ENCODE measurements around the gene TTLL3. TPM values are rescaled to one million over a fixed set of nuclear protein-coding genes. Genes with fewer than 3 reads are reported as not detected.

TTLL3 gene
- total RNA-seq, 1 experiment from 2014 or later = 10.3 TPM

DNA sequence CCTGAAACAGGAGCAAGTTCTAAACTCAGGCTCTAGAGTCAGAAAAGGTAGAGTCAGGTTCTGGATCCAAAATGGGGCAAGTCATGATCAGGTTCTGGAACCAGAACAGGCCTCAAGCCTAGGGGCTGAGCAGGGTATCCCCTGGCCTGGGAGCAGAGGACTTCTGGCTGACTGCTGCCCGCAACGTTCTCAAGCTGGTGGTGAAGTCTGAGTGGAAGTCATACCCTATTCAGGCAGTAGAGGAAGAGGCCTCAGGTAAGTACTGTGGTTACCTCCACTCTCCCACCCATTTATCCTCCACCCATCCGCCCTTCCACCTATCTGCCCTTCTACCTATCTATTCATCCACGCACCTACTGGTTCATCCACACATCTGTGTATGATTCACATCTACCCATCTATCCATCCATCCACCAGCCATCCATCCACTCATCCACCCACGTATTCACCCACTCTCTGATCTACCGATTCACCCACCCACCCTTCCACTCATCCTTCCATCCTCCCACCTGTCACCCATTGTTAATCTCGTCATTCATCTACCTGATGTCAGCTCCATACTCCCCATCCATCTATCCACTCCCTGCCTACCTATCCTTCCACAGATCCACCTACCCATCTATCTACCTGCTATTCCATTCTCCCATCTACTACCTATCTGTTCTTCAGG lies 8.7 kb downstream of the TTLL3 start:
- Mint-ChIP-seq H3K27ac (ENCODE audit: unreplicated experiment) (no peak overlapping the region), H3K27me3 (ENCODE audit: insufficient read depth, unreplicated experiment) (no peaks in the 10 kb centered on the region), H3K36me3 (ENCODE audit: insufficient read depth, unreplicated experiment) (no peaks in the 10 kb centered on the region), H3K9me3 (ENCODE audit: unreplicated experiment) (no peaks in the 10 kb centered on the region), H3K4me3 (ENCODE audit: unreplicated experiment) (no peak overlapping the region), H3K4me1 (ENCODE audit: low read depth, unreplicated experiment) (no peaks in the 10 kb centered on the region)
- DNase-seq = no peak
- Histone ChIP-seq H3K4me3 (ENCODE audit: low read depth, low read length) (no peak overlapping the region), H3K4me1 (no peaks in the 10 kb centered on the region), H3K27me3 (replicated peaks; ENCODE audit: control insufficient read depth, insufficient read depth, low read length) (no peaks in the 10 kb centered on the region), H3K9me3 (no peaks in the 10 kb centered on the region), H3K36me3 (ENCODE audit: control insufficient read depth, insufficient read depth, low read length) (no peaks in the 10 kb centered on the region)
- intact Hi-C loops (cut with micrococcal nuclease; ENCODE audit: unreplicated experiment) = no loop called here
- no TSS peak for BruUV-seq (replicated peaks)
- TF ChIP-seq, protein P1, sequence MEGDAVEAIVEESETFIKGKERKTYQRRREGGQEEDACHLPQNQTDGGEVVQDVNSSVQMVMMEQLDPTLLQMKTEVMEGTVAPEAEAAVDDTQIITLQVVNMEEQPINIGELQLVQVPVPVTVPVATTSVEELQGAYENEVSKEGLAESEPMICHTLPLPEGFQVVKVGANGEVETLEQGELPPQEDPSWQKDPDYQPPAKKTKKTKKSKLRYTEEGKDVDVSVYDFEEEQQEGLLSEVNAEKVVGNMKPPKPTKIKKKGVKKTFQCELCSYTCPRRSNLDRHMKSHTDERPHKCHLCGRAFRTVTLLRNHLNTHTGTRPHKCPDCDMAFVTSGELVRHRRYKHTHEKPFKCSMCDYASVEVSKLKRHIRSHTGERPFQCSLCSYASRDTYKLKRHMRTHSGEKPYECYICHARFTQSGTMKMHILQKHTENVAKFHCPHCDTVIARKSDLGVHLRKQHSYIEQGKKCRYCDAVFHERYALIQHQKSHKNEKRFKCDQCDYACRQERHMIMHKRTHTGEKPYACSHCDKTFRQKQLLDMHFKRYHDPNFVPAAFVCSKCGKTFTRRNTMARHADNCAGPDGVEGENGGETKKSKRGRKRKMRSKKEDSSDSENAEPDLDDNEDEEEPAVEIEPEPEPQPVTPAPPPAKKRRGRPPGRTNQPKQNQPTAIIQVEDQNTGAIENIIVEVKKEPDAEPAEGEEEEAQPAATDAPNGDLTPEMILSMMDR (IDR thresholded peaks at IDR 0.05; ENCODE audit: insufficient read depth in 1 of 2, low read depth in 1 of 2, low read length in 1 of 2, severe bottlenecking in 1 of 2, unreplicated experiment in 1 of 2) = no peak
- ChIA-PET POLR2A (no interaction called here), CTCF (no interaction called here)

- Mint-ChIP-seq H3K4me3 (ENCODE audit: unreplicated experiment) (no peak overlapping the region), H3K36me3 (ENCODE audit: insufficient read depth, unreplicated experiment) (no peaks in the 10 kb centered on the region), H3K27me3 (ENCODE audit: insufficient read depth, unreplicated experiment) (no peaks in the 10 kb centered on the region), H3K27ac (ENCODE audit: unreplicated experiment) (no peak overlapping the region), H3K9me3 (ENCODE audit: unreplicated experiment) (no peaks in the 10 kb centered on the region), H3K4me1 (ENCODE audit: low read depth, unreplicated experiment) (no peaks in the 10 kb centered on the region)
- no peaks in the 10 kb centered on the region for H3K27me3 ChIP-seq (replicated peaks; ENCODE audit: control insufficient read depth, insufficient read depth, low read length)
- no TSS peak for BruUV-seq (replicated peaks)
- ChIA-PET CTCF (no interaction called here), POLR2A (no interaction called here)
- no peak for DNase-seq
- TF ChIP-seq, protein P1 (IDR thresholded peaks at IDR 0.05; ENCODE audit: insufficient read depth in 1 of 2, low read depth in 1 of 2, low read length in 1 of 2, severe bottlenecking in 1 of 2, unreplicated experiment in 1 of 2) = no peak
- intact Hi-C loops (cut with micrococcal nuclease; ENCODE audit: unreplicated experiment) = no loop called here
- no peaks in the 10 kb centered on the region for H3K36me3 ChIP-seq (ENCODE audit: control insufficient read depth, insufficient read depth, low read length)
- no peaks in the 10 kb centered on the region for H3K9me3 ChIP-seq
- no peak overlapping the region for H3K4me3 ChIP-seq (ENCODE audit: low read depth, low read length)
- no peaks in the 10 kb centered on the region for H3K4me1 ChIP-seq
Measured at GRCh38 chr3:9820543-9820942, 10.5 kb downstream of the TTLL3 start.

- CTCF ChIA-PET = no interaction called here
Measured at GRCh38 chr3:9820946-9821345, 10.9 kb downstream of the TTLL3 start.

More at GRCh38 chr3:9820946-9821345, 10.9 kb downstream of the TTLL3 start:
- POLR2A ChIA-PET = no interaction called here
- Mint-ChIP-seq H3K36me3 (ENCODE audit: insufficient read depth, unreplicated experiment) (no peaks in the 10 kb centered on the region), H3K4me3 (ENCODE audit: unreplicated experiment) (no peak overlapping the region), H3K4me1 (ENCODE audit: low read depth, unreplicated experiment) (no peaks in the 10 kb centered on the region), H3K9me3 (ENCODE audit: unreplicated experiment) (no peaks in the 10 kb centered on the region), H3K27me3 (ENCODE audit: insufficient read depth, unreplicated experiment) (no peaks in the 10 kb centered on the region), H3K27ac (ENCODE audit: unreplicated experiment) (no peak overlapping the region)
- intact Hi-C loops (cut with micrococcal nuclease; ENCODE audit: unreplicated experiment) = no loop called here
- DNase-seq = peak in 1 of 2 experiments; percentile 38
- Histone ChIP-seq H3K36me3 (ENCODE audit: control insufficient read depth, insufficient read depth, low read length) (no peaks in the 10 kb centered on the region), H3K4me1 (no peaks in the 10 kb centered on the region), H3K9me3 (no peaks in the 10 kb centered on the region), H3K27me3 (replicated peaks; ENCODE audit: control insufficient read depth, insufficient read depth, low read length) (no peaks in the 10 kb centered on the region), H3K4me3 (ENCODE audit: low read depth, low read length) (no peak overlapping the region)
- BruUV-seq (replicated peaks) = no TSS peak
- TF ChIP-seq, protein P1 (IDR thresholded peaks at IDR 0.05; ENCODE audit: insufficient read depth in 1 of 2, low read depth in 1 of 2, low read length in 1 of 2, severe bottlenecking in 1 of 2, unreplicated experiment in 1 of 2) = peak; percentile 33 to 49

Measured in Caco-2 (cell line).